Ascending aorta (tissue), 2 donors: ENCODE data around the gene INO80D. TPM values are rescaled to one million over a fixed set of nuclear protein-coding genes. Genes with fewer than 3 reads are reported as not detected.

ENCODE experiments used
- DNase-seq, 2 donors: peaks; one replicate each; pipeline ENCODE4 v3.0.0-alpha.2; 2019; ENCODE audit warnings: low spot score in 2 of 2
- H3K27ac ChIP-seq, 2 donors: fragments of 200-600 bp; sonication (generic); one replicate each; pipeline ENCODE4 v1.5.1; 2016 to 2017; ENCODE audit warnings: mild to moderate bottlenecking in 1 of 2
- H3K27me3 ChIP-seq: fragments of 200-600 bp; sonication (generic); one replicate; pipeline ENCODE4 v1.5.1; 2017
- H3K36me3 ChIP-seq, 2 donors: fragments of 200-600 bp; sonication (generic); one replicate each; pipeline ENCODE4 v1.5.1; 2016
- H3K4me1 ChIP-seq, 2 donors: fragments of 200-600 bp; sonication (generic); one replicate each; pipeline ENCODE4 v1.5.1; 2016 to 2017; ENCODE audit warnings: mild to moderate bottlenecking in 1 of 2
- H3K4me3 ChIP-seq, 2 donors: fragments of 200-600 bp; sonication (generic); one replicate each; pipeline ENCODE4 v1.5.1; 2016 to 2017; ENCODE audit warnings: mild to moderate bottlenecking in 1 of 2
- H3K9me3 ChIP-seq, 2 donors: fragments of 200-600 bp; sonication (generic); one replicate each; pipeline ENCODE4 v1.5.1; 2016
- CTCF ChIP-seq, 3 experiments: fragments of 200-600 bp in 2 of 3; fragments of 450-650 bp in 1 of 3; sonication (generic) in 2 of 3; IDR thresholded peaks; one replicate each; pipeline ENCODE4 v1.5.1; 2016 to 2019; ENCODE audit warnings: antibody characterized with exemption in 3 of 3, mild to moderate bottlenecking in 1 of 3, moderate library complexity in 1 of 3
- intact Hi-C: fragments of 100-400 bp; cut with DNase I; formaldehyde crosslinking; loops from one replicate; pipeline ENCODE4 v1.15.1; 2023
- total RNA-seq: library from RNA; depleted of rRNA; stranded (reverse); fragments of >200 nt; gene quantifications from one replicate; pipeline ENCODE4 v1.1.0, GENCODE V29; 2016

Gene INO80D
- total RNA-seq, 1 donor from 2014 or later = 10.1 TPM

- Histone ChIP-seq H3K4me3 (no peak overlapping the region), H3K27me3 (no peaks in the 10 kb centered on the region), H3K9me3 (no peaks in the 10 kb centered on the region), H3K36me3 (no peaks in the 10 kb centered on the region), H3K4me1 (no peaks in the 10 kb centered on the region), H3K27ac (no peak overlapping the region)
- TF ChIP-seq CTCF (IDR thresholded peaks at IDR 0.05) = no peak
- intact Hi-C loops = no loop called here
- no peak for DNase-seq
These were observed 118.4 kb downstream of the INO80D start for GRCh38 chr2:205967391-205968075.

- no peak for TF ChIP-seq CTCF (IDR thresholded peaks at IDR 0.05)
- intact Hi-C loops = no loop called here
- Histone ChIP-seq H3K27ac (no peak overlapping the region), H3K4me1 (no peaks in the 10 kb centered on the region), H3K36me3 (no peaks in the 10 kb centered on the region), H3K27me3 (no peaks in the 10 kb centered on the region), H3K9me3 (no peaks in the 10 kb centered on the region), H3K4me3 (no peak overlapping the region)
- no peak for DNase-seq
These were observed 120.3 kb downstream of the INO80D start for GRCh38 chr2:205965707-205966106.

GRCh38 chr2:205964111-205964761, 121.7 kb downstream of the INO80D start:
- H3K36me3 ChIP-seq = no peaks in the 10 kb centered on the region
- H3K27ac ChIP-seq = no peak overlapping the region
- no peaks in the 10 kb centered on the region for H3K9me3 ChIP-seq
- H3K27me3 ChIP-seq = no peaks in the 10 kb centered on the region
- TF ChIP-seq CTCF (IDR thresholded peaks at IDR 0.05) = no peak
- H3K4me1 ChIP-seq = no peaks in the 10 kb centered on the region
- intact Hi-C loops = no loop called here
- no peak for DNase-seq
- no peak overlapping the region for H3K4me3 ChIP-seq

GRCh38 chr2:205959521-205959920, 126.5 kb downstream of the INO80D start:
- Histone ChIP-seq H3K36me3 (no peaks in the 10 kb centered on the region), H3K4me3 (no peak overlapping the region), H3K27me3 (no peaks in the 10 kb centered on the region), H3K4me1 (no peaks in the 10 kb centered on the region), H3K9me3 (no peaks in the 10 kb centered on the region), H3K27ac (no peak overlapping the region)
- DNase-seq = no peak
- intact Hi-C loops = no loop called here
- no peak for TF ChIP-seq CTCF (IDR thresholded peaks at IDR 0.05)

GRCh38 chr2:205957452-205958154, 128.4 kb downstream of the INO80D start:
- DNase-seq = no peak
- no peak overlapping the region for H3K27ac ChIP-seq
- TF ChIP-seq CTCF (IDR thresholded peaks at IDR 0.05) = no peak
- H3K36me3 ChIP-seq = no peaks in the 10 kb centered on the region
- no peaks in the 10 kb centered on the region for H3K9me3 ChIP-seq
- H3K4me3 ChIP-seq = no peak overlapping the region
- H3K4me1 ChIP-seq = no peaks in the 10 kb centered on the region
- no peaks in the 10 kb centered on the region for H3K27me3 ChIP-seq
- intact Hi-C loops = no loop called here
